WI38 (cell line): ENCODE data around the gene LPP.

Source experiments
- H3K4me3 ChIP-seq: 2 replicates; pipeline ENCODE4 v1.5.1; 2011; ENCODE audit warnings: low read depth, mild to moderate bottlenecking, control low read depth, low read length
- TF ChIP-seq, protein P1 (sequence below): IDR thresholded peaks from 2 replicates; pipeline ENCODE4 v1.5.1; 2012; ENCODE audit warnings: low read depth, mild to moderate bottlenecking, control low read depth, low read length

The LPP gene

DNA sequence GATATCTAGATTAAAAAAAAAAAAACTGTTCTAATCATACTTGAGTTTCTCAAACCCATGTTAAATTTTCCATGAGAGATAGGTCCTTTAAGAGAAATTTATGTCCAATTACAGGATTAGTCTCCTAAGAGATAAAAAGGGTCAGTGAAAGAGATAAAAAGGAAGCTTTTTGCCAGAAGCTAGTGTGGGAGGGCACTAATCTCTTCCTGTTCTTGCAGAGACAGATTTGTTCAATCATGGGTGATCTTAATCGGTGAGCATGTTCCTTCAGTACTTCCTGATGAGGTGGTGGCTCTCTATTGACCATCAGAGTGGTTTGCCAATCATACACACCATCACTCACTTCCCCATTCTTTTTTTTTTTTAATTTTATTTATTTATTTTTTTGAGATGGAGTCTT is 16.9 kb upstream of the LPP start:
- TF ChIP-seq, protein P1, sequence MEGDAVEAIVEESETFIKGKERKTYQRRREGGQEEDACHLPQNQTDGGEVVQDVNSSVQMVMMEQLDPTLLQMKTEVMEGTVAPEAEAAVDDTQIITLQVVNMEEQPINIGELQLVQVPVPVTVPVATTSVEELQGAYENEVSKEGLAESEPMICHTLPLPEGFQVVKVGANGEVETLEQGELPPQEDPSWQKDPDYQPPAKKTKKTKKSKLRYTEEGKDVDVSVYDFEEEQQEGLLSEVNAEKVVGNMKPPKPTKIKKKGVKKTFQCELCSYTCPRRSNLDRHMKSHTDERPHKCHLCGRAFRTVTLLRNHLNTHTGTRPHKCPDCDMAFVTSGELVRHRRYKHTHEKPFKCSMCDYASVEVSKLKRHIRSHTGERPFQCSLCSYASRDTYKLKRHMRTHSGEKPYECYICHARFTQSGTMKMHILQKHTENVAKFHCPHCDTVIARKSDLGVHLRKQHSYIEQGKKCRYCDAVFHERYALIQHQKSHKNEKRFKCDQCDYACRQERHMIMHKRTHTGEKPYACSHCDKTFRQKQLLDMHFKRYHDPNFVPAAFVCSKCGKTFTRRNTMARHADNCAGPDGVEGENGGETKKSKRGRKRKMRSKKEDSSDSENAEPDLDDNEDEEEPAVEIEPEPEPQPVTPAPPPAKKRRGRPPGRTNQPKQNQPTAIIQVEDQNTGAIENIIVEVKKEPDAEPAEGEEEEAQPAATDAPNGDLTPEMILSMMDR, result no peak

DNA sequence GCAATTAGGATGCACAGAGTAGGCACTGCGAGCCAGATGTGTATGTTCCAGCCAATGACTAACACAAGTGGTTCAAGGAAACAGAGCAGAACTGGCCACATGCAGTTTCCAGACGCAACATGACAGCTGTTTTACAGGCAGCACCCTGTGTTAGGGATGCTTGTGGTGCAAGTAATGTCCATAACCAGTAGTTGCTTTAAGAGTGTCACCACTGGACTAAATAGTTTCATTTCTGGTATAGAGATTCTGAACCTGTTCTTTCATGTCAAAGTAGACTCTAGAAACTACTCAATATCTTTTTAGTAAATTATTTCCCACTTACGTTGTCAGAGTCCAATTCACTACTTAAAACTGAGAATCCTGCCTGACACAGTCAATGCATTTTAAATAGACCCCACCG is 14.5 kb upstream of the LPP start:
- TF ChIP-seq, protein P1, result no peak
- H3K4me3 ChIP-seq, result no peak overlapping the region

More for the DNA sequence above, 16.9 kb upstream of the LPP start:
- no peak overlapping the region for H3K4me3 ChIP-seq

DNA sequence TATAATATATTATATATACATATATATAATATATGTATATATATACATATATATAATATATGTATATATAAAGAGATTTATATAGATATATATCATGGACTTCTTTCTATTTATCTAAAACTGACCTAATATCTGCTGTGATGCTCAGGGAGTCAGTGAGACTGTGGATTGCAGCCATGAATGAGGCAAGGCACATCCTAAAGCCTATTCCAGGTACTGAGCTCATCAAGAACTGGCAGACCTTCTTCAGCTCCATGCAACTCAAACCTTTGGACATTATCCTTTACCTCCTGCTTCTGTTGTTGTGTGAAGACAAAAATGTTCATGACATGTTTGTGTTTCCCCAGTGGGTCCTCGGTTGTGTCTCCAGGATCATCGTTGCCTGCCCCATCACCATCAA is 7.7 kb upstream of the LPP start:
- TF ChIP-seq, protein P1, result no peak

DNA sequence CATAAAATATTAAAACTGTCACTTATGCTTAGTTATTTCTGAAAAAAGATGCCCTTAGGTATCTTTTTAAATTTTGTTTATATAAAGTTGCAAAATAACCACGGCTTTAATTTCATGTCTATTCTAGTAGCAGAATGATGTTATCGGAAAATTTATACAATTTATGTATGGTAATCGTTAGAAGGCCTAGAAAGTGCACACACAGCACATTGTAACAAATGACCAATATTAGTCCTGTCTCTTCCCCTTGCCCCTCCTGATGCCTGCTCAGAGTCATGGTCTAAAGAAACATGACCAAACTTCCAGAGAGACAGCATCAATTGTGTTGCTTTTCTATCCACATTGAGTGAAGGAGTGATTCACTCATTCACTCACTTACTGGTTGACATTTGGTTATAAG is 6.2 kb upstream of the LPP start:
- TF ChIP-seq, protein P1, result no peak
- H3K4me3 ChIP-seq, result no peak overlapping the region

More for the DNA sequence above, 7.7 kb upstream of the LPP start:
- H3K4me3 ChIP-seq, result no peak overlapping the region

DNA sequence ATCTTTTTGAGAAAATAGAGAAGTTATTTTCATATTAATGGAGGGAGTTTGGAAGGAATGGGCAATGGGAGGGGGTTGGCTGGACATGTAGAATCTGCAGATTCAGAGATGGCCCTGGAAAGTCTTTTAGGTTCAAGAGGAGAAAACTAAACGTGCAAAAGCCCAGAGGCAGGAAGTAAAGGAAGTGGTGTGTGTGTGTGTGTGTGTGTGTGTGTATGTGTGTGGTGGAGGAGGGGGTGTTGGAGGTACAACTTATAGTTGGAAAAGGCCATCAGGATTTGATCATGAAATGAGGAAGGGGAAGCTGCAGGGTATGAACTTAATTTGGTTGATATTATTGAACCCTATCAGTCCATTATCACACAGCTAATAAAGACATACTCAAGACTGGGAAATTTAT is 5.6 kb upstream of the LPP start:
- TF ChIP-seq, protein P1, result no peak
- no peak overlapping the region for H3K4me3 ChIP-seq

DNA sequence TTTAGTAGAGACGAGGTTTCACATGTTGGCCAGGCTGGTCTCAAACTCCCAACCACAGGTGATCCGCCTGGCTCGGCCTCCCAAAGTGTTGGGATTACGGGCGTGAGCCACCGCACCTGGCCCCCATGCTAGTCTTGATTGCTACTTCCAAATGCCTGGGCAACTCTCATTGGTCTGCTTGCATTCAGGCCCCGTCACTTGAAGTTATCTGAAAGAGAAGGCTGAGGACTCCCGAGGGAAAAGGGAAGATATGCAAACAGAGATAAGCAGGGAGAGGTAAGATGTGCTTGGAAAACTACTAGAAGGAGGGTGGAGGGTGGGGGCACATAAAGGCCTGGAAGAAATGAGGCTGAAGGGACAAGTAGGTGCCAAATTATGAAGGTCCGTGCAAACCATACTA is 4.4 kb upstream of the LPP start:
- H3K4me3 ChIP-seq, result no peak overlapping the region
- TF ChIP-seq, protein P1, result no peak

DNA sequence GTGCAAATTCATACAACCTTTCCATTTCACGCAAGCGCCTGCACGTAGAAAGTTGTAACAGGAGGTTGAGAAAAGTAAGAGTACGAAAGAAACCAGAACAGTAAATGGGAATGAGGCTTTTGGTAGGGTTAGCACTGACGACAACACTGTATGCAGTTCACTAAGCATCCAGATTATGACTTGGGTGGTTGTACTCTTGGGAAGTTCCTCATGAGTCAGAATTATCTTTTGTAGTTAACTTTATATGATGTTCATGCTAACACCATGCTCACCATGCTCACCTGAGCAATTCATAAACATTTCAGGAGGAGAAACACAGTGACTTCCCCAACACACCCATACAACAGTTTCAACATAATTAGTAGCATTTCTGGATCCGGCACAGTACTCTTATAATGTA is 3.0 kb upstream of the LPP start:
- TF ChIP-seq, protein P1, result no peak

More for the DNA sequence above, 3.0 kb upstream of the LPP start:
- H3K4me3 ChIP-seq, result no peak overlapping the region
